Subcutaneous abdominal adipose tissue (tissue), 5 donors: Measurements from ENCODE around the gene SFSWAP.

ENCODE experiments used
- H3K27ac ChIP-seq: one replicate; pipeline ENCODE4 v1.7.0; 2013; ENCODE audit warnings: low read depth, mild to moderate bottlenecking, inconsistent platforms, low read length, moderate library complexity
- H3K27me3 ChIP-seq, 5 donors: one replicate each; pipeline ENCODE4 v1.7.0; 2013; ENCODE audit warnings: low read length in 5 of 5, inconsistent platforms in 1 of 5; ENCODE audit not compliant: control insufficient read depth in 5 of 5, insufficient read depth in 4 of 5
- H3K36me3 ChIP-seq, 5 donors: one replicate each; pipeline ENCODE4 v1.7.0; 2013; ENCODE audit warnings: low read length in 5 of 5; ENCODE audit not compliant: control insufficient read depth in 5 of 5, insufficient read depth in 5 of 5
- H3K4me1 ChIP-seq, 5 donors: one replicate each; pipeline ENCODE4 v1.7.0; 2013; ENCODE audit warnings: low read length in 5 of 5, mild to moderate bottlenecking in 3 of 5, moderate library complexity in 1 of 5; ENCODE audit not compliant: control insufficient read depth in 5 of 5, insufficient read depth in 5 of 5
- H3K4me3 ChIP-seq, 5 donors: one replicate each; pipeline ENCODE4 v1.7.0; 2013; ENCODE audit warnings: low read length in 5 of 5, low read depth in 1 of 5
- H3K9ac ChIP-seq, 5 donors: one replicate each; pipeline ENCODE4 v1.7.0; 2013; ENCODE audit warnings: low read length in 5 of 5, mild to moderate bottlenecking in 4 of 5, moderate library complexity in 3 of 5
- H3K9me3 ChIP-seq, 5 donors: one replicate each; pipeline ENCODE4 v1.7.0; 2013; ENCODE audit warnings: low read length in 5 of 5; ENCODE audit not compliant: control insufficient read depth in 5 of 5
- donor health status: healthy.
- donor health status: healthy.
- donor health status: healthy.
- donor health status: healthy.
- donor health status: healthy.

SFSWAP gene

GRCh38 chr12:131755305-131756113 lies 44.6 kb downstream of the SFSWAP start:
- Histone ChIP-seq H3K27me3 (no peaks in the 10 kb centered on the region), H3K9ac (no peak overlapping the region), H3K27ac (no peak overlapping the region), H3K9me3 (no peaks in the 10 kb centered on the region), H3K4me3 (no peak overlapping the region), H3K36me3 (peaks cover 12 to 85% (median 77%) of the 10 kb centered on the region in 5 donors), H3K4me1 (peaks cover 0 to 7% (median 0%) of the 10 kb centered on the region in 5 donors)

DNA sequence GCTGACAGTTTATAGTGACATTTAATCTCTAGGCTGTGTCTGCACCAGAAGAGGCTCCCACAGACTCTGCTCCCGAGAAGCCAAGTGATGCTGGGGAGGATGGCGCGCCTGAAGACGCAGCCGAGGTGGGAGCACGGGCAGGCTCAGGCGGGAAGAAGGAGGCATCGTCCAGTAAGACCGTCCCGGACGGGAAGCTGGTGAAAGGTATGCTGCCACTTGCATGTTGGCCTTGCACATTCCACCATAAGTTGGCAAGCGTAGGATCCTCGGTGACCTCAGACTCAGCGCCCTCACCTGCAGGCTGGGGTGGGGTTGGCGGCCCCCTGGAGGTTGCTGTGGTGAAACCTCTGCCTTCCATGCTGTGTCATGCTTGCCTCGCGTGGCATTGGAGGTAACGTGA lies 45.6 kb downstream of the SFSWAP start:
- H3K4me1 ChIP-seq = peaks cover 0 to 7% (median 0%) of the 10 kb centered on the region in 5 donors
- H3K9me3 ChIP-seq = no peaks in the 10 kb centered on the region
- no peak overlapping the region for H3K27ac ChIP-seq
- no peak overlapping the region for H3K9ac ChIP-seq
- no peak overlapping the region for H3K4me3 ChIP-seq
- H3K36me3 ChIP-seq = peaks cover 12 to 85% (median 76%) of the 10 kb centered on the region in 5 donors
- no peaks in the 10 kb centered on the region for H3K27me3 ChIP-seq

GRCh38 chr12:131757111-131757510 lies 46.2 kb downstream of the SFSWAP start:
- Histone ChIP-seq H3K36me3 (peaks cover 12 to 86% (median 79%) of the 10 kb centered on the region in 5 donors), H3K9ac (no peak overlapping the region), H3K4me1 (peaks cover 0 to 7% (median 0%) of the 10 kb centered on the region in 5 donors), H3K4me3 (no peak overlapping the region), H3K9me3 (no peaks in the 10 kb centered on the region), H3K27ac (no peak overlapping the region), H3K27me3 (no peaks in the 10 kb centered on the region)

DNA sequence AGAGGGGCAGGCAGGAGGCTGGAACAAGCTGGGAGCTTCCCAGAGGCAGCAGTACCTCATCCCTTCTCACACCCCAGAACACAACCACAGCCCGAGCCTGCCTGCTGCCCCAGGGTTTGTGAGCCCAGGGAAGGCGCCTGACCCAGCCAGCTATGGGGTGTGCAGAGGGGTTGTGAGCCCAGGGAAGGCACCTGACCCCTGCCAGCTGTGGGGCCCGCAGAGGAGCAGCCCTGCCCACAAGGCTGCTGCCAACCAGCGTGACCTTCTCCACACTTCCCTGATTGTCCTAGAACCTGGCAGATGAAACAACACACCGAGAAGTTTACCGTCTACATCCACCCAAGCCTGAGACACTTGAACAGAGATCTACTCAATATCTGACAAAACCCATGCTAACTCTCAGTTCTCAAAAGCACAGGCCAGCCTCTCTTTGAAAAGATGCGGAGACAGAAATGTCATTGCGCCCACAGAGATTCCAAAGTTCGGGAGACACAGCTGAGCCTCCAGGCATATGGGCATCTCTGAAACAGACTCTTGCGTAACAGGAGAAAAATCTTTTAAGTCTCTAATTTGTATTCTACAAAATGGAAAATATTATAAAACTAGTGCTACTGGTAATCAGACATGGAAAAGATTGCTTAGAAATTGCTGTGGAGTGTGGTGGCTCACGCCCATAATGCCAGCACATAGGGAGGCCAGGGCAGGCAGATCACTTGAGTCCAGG lies 47.3 kb downstream of the SFSWAP start:
- no peaks in the 10 kb centered on the region for H3K9me3 ChIP-seq
- peaks cover 0 to 7% (median 0%) of the 10 kb centered on the region in 5 donors for H3K4me1 ChIP-seq
- no peaks in the 10 kb centered on the region for H3K27me3 ChIP-seq
- H3K4me3 ChIP-seq = no peak overlapping the region
- H3K9ac ChIP-seq = no peak overlapping the region
- H3K36me3 ChIP-seq = peaks cover 12 to 85% (median 76%) of the 10 kb centered on the region in 5 donors
- H3K27ac ChIP-seq = no peak overlapping the region

DNA sequence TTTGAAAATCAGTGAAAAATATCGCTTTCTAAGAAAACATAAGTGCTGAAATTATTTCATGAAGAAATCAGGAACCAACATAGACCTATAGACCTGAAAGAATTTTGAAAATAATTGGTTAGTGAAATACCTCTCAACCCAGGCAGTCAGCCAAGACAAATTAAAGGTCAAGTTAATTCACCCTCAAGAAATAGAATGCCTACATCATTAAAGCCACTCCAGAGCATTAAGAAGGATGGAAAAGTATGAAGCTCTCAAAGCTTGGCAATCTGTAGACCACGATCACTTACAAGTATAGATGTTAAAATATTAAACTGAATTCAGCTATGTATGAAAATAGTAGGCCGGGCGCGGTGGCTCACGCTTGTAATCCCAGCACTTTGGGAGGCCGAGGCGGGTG lies 48.3 kb downstream of the SFSWAP start:
- Histone ChIP-seq H3K27ac (no peak overlapping the region), H3K4me1 (peaks cover 0 to 9% (median 2%) of the 10 kb centered on the region in 5 donors), H3K36me3 (peaks cover 9 to 81% (median 71%) of the 10 kb centered on the region in 5 donors), H3K4me3 (no peak overlapping the region), H3K27me3 (no peaks in the 10 kb centered on the region), H3K9me3 (no peaks in the 10 kb centered on the region), H3K9ac (no peak overlapping the region)

GRCh38 chr12:131761638-131762037 lies 50.7 kb downstream of the SFSWAP start:
- Histone ChIP-seq H3K36me3 (peaks cover 3 to 84% (median 69%) of the 10 kb centered on the region in 5 donors), H3K9me3 (no peaks in the 10 kb centered on the region)

DNA sequence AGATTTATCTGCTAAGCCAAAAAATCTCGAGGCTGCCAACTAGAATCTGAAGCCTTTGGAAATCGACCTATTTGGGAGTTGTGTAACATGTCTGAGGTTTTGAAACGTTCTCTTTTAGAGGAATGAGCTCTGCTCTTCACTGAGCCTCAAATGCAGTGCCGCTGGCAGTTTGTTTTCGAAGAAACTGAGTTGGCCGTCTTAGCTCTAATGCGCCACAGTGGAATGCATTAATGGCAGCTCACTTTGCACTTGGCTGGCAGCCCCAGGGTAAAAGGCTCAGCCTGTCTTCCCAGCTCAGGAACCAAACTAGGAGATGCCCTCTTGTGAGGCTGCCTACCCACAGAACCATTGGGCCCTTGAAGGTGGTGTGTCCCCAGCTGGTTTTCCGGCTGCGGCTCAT lies 53.8 kb downstream of the SFSWAP start:
- no peak overlapping the region for H3K9ac ChIP-seq
- H3K9me3 ChIP-seq = no peaks in the 10 kb centered on the region
- no peak overlapping the region for H3K4me3 ChIP-seq
- no peaks in the 10 kb centered on the region for H3K27me3 ChIP-seq
- peak overlapping the region; percentile 26 for H3K27ac ChIP-seq
- peaks cover 6 to 81% (median 62%) of the 10 kb centered on the region in 5 donors for H3K36me3 ChIP-seq
- H3K4me1 ChIP-seq = peaks cover 3 to 20% (median 9%) of the 10 kb centered on the region in 5 donors

More at GRCh38 chr12:131761638-131762037, 50.7 kb downstream of the SFSWAP start:
- H3K4me1 ChIP-seq = peaks cover 3 to 26% (median 8%) of the 10 kb centered on the region in 5 donors
- H3K27ac ChIP-seq = no peak overlapping the region
- H3K9ac ChIP-seq = no peak overlapping the region
- no peaks in the 10 kb centered on the region for H3K27me3 ChIP-seq
- no peak overlapping the region for H3K4me3 ChIP-seq

GRCh38 chr12:131765961-131766360 lies 55.1 kb downstream of the SFSWAP start:
- peaks cover 6 to 85% (median 67%) of the 10 kb centered on the region in 5 donors for H3K36me3 ChIP-seq
- H3K4me1 ChIP-seq = peaks cover 3 to 32% (median 17%) of the 10 kb centered on the region in 5 donors
- no peaks in the 10 kb centered on the region for H3K27me3 ChIP-seq
- no peaks in the 10 kb centered on the region for H3K9me3 ChIP-seq
- H3K4me3 ChIP-seq = no peak overlapping the region
- no peak overlapping the region for H3K27ac ChIP-seq
- H3K9ac ChIP-seq = no peak overlapping the region

DNA sequence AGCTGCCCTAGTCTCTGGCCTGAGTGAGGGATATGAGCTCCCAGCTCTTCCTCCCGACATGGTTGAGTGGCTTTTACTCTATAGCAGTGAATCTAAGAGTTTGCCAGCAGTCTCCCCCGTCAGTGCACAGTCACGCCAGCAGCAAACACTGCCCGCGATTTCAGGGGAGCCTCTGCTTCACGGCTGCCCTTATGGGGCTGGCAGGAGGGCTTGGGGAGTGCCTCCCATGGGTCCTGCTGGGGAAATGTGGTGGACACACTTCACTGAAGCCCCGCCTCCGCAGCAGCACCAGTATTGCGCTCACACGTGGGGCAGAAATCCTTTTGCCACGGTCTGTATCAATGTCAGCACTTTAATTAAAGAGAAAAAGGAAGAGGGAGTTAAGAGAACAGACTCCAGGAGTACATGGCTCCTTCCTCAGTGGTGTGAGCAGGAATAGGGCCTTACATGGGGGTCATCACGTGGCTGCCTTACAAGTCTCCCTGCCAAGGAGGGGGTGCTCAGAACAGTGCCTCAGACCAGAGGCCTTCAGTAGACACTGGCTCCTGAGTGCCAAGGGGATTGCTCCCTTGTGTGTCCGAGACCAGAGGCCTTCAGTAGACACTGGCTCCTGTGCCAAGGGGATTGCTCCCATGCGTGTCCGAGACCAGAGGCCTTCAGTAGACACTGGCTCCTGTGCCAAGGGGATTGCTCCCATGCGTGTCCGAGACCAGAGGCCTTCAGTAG lies 55.7 kb downstream of the SFSWAP start:
- Histone ChIP-seq H3K4me1 (peaks cover 3 to 34% (median 17%) of the 10 kb centered on the region in 5 donors), H3K4me3 (no peak overlapping the region), H3K27ac (no peak overlapping the region), H3K9ac (no peak overlapping the region), H3K9me3 (no peaks in the 10 kb centered on the region), H3K27me3 (no peaks in the 10 kb centered on the region), H3K36me3 (peaks cover 6 to 85% (median 66%) of the 10 kb centered on the region in 5 donors)
